H1 (cell line): ENCODE measurements around the gene COX6A2. TPM values are rescaled to one million over a fixed set of nuclear protein-coding genes. Genes with fewer than 3 reads are reported as not detected.

Experiments used
- CTCF ChIA-PET: fragments of 300-600 bp; sonication (Branson Sonifier 250); formaldehyde crosslinking; loops from one replicate; lab custom pipeline; 2021; ENCODE audit not compliant: partially characterized antibody; lab: Charles Lee
- POLR2A ChIA-PET: fragments of 300-600 bp; sonication (Branson Sonifier 250); formaldehyde crosslinking; loops from one replicate; lab custom pipeline; 2021; ENCODE audit warnings: inconsistent platforms; ENCODE audit not compliant: partially characterized antibody; lab: Charles Lee
- DNase-seq, 2 experiments: peaks; one replicate each; pipeline versions ENCODE4 v3.0.0 to v3.0.0-alpha.2; 2010 to 2022; ENCODE audit warnings: low spot score in 2 of 2, low read depth in 1 of 2, mixed read lengths in 1 of 2
- FAIRE-seq: peaks from 2 replicates; lab custom pipeline; 2011; peaks lifted over from hg19 to GRCh38; lab: Jason Lieb, UNC
- H2AFZ ChIP-seq: 2 replicates; pipeline ENCODE4 v1.8.1; 2012; ENCODE audit warnings: low read length, inconsistent platforms
- H2AK5ac ChIP-seq: 2 replicates; pipeline ENCODE4 v1.6.1; 2013; ENCODE audit warnings: low read depth, low read length
- H2BK120ac ChIP-seq: replicated peaks from 2 replicates; pipeline ENCODE3; 2013; ENCODE audit warnings: low read depth, low read length, inconsistent platforms
- H2BK12ac ChIP-seq: 2 replicates; pipeline ENCODE4 v1.6.1; 2013; ENCODE audit warnings: low read depth, low read length
- H2BK15ac ChIP-seq: 2 replicates; pipeline ENCODE4 v1.6.1; 2013; ENCODE audit warnings: low read length
- H2BK20ac ChIP-seq: 2 replicates; pipeline ENCODE4 v1.6.1; 2013; ENCODE audit warnings: low read length
- H2BK5ac ChIP-seq: 2 replicates; pipeline ENCODE4 v1.6.1; 2013; ENCODE audit warnings: low read depth, low read length
- H3K14ac ChIP-seq: 2 replicates; pipeline ENCODE4 v1.6.1; 2013; ENCODE audit warnings: inconsistent platforms; ENCODE audit not compliant: insufficient read length
- H3K18ac ChIP-seq: 2 replicates; pipeline ENCODE4 v1.6.1; 2013; ENCODE audit warnings: low read length; ENCODE audit errors: extremely low read depth
- H3K23ac ChIP-seq: 2 replicates; pipeline ENCODE4 v1.6.1; 2013; ENCODE audit warnings: inconsistent platforms; ENCODE audit not compliant: insufficient read length
- H3K23me2 ChIP-seq: 2 replicates; pipeline ENCODE4 v1.6.1; 2013; ENCODE audit warnings: low read depth, low read length
- H3K27ac ChIP-seq: 2 replicates; pipeline ENCODE4 v1.6.1; 2011; ENCODE audit warnings: low read depth, low read length, inconsistent platforms
- H3K27me3 ChIP-seq, 4 experiments: replicated peaks in 1 of 4; 1 replicate in 1 of 4; 2 replicates in 3 of 4; pipeline versions ENCODE4 v1.6.1 to v1.8.1; 2011 to 2013; ENCODE audit warnings: low read length in 3 of 4, mild to moderate bottlenecking in 3 of 4, inconsistent platforms in 2 of 4, mixed read lengths in 2 of 4, moderate library complexity in 1 of 4; ENCODE audit not compliant: control insufficient read depth in 3 of 4, insufficient read depth in 3 of 4; ENCODE audit errors: extremely low read depth in 1 of 4
- H3K36me3 ChIP-seq, 4 experiments: 2 replicates each; pipeline versions ENCODE4 v1.6.1 to v1.8.1; 2011 to 2013; ENCODE audit warnings: mild to moderate bottlenecking in 4 of 4, low read length in 3 of 4, moderate library complexity in 2 of 4, control low read depth in 1 of 4, inconsistent platforms in 1 of 4; ENCODE audit not compliant: insufficient read depth in 4 of 4, control insufficient read depth in 2 of 4
- H3K4ac ChIP-seq: replicated peaks from 2 replicates; pipeline ENCODE3; 2013; ENCODE audit warnings: low read length, low read depth, mixed read lengths, inconsistent platforms; ENCODE audit not compliant: insufficient read length
- H3K4me1 ChIP-seq, 4 experiments: replicated peaks in 1 of 4; 1 replicate in 1 of 4; 2 replicates in 3 of 4; pipeline versions ENCODE4 v1.6.1 to v1.8.1; 2011 to 2013; ENCODE audit warnings: low read length in 3 of 4, inconsistent platforms in 2 of 4, mixed read lengths in 1 of 4; ENCODE audit not compliant: insufficient read depth in 4 of 4, control insufficient read depth in 3 of 4
- H3K4me2 ChIP-seq, 2 experiments: 2 replicates each; pipeline versions ENCODE4 v1.6.1 to v1.8.1; 2011 to 2013; ENCODE audit warnings: low read depth in 2 of 2, low read length in 2 of 2, control low read depth in 1 of 2, inconsistent platforms in 1 of 2, mild to moderate bottlenecking in 1 of 2; ENCODE audit not compliant: insufficient read depth in 1 of 2
- H3K4me3 ChIP-seq, 4 experiments: fragments of 200-600, 300-600 bp in 1 of 4; sonication (generic), shearing (Covaris generic), sonication (Bioruptor Twin) in 1 of 4; 2 replicates each; pipeline versions ENCODE4 v1.5.1 to v1.8.1; 2011 to 2016; ENCODE audit warnings: low read length in 4 of 4, low read depth in 3 of 4, control low read depth in 2 of 4, inconsistent platforms in 2 of 4, mild to moderate bottlenecking in 2 of 4, mixed read lengths in 1 of 4, moderate library complexity in 1 of 4; ENCODE audit not compliant: insufficient read depth in 2 of 4; ENCODE audit errors: extremely low read depth in 1 of 4
- H3K56ac ChIP-seq: replicated peaks from 2 replicates; pipeline ENCODE3; 2013; ENCODE audit warnings: low read depth, mild to moderate bottlenecking, mixed read lengths, low read length, inconsistent platforms; ENCODE audit not compliant: insufficient read length
- H3K79me1 ChIP-seq: 2 replicates; pipeline ENCODE4 v1.6.1; 2013; ENCODE audit warnings: low read depth, low read length, control low read depth
- H3K79me2 ChIP-seq, 2 experiments: 2 replicates each; pipeline versions ENCODE4 v1.6.1 to v1.8.1; 2012 to 2013; ENCODE audit warnings: low read length in 2 of 2, mild to moderate bottlenecking in 2 of 2, inconsistent platforms in 1 of 2; ENCODE audit not compliant: insufficient read depth in 2 of 2, control insufficient read depth in 1 of 2
- H3K9ac ChIP-seq, 4 experiments: replicated peaks in 1 of 4; 1 replicate in 1 of 4; 2 replicates in 3 of 4; pipeline versions ENCODE4 v1.6.1 to v1.8.1; 2011 to 2013; ENCODE audit warnings: low read depth in 3 of 4, low read length in 3 of 4, control low read depth in 2 of 4, mild to moderate bottlenecking in 2 of 4, moderate library complexity in 2 of 4, inconsistent platforms in 1 of 4; ENCODE audit errors: extremely low read depth in 1 of 4
- H3K9me3 ChIP-seq, 2 experiments: 2 replicates each; pipeline versions ENCODE4 v1.6.1 to v1.8.1; 2012 to 2013; ENCODE audit warnings: mild to moderate bottlenecking in 2 of 2, moderate library complexity in 2 of 2, control low read depth in 1 of 2, inconsistent platforms in 1 of 2, low read depth in 1 of 2, low read length in 1 of 2, mixed read lengths in 1 of 2; ENCODE audit not compliant: insufficient read depth in 2 of 2
- H4K20me1 ChIP-seq, 2 experiments: replicated peaks in 1 of 2; 2 replicates each; pipeline versions ENCODE3 to v1.8.1; 2011 to 2013; ENCODE audit warnings: inconsistent platforms in 2 of 2, low read length in 2 of 2, mild to moderate bottlenecking in 1 of 2; ENCODE audit not compliant: insufficient read depth in 2 of 2, control insufficient read depth in 1 of 2
- H4K5ac ChIP-seq: 2 replicates; pipeline ENCODE4 v1.6.1; 2013; ENCODE audit warnings: low read length, low read depth, mixed read lengths, inconsistent platforms; ENCODE audit not compliant: insufficient read length
- H4K8ac ChIP-seq: 2 replicates; pipeline ENCODE4 v1.8.0; 2013; ENCODE audit warnings: mild to moderate bottlenecking, moderate library complexity, low read length, inconsistent platforms; ENCODE audit not compliant: insufficient read depth; ENCODE audit errors: extremely low read depth
- H4K91ac ChIP-seq: replicated peaks from 2 replicates; pipeline ENCODE3; 2013; ENCODE audit warnings: low read length, mixed read lengths, inconsistent platforms; ENCODE audit not compliant: insufficient read length
- CBX8 ChIP-seq: fragments of 300-800, 300-1000 bp; sonication (generic); IDR thresholded peaks from 2 replicates; pipeline ENCODE4 v1.7.1; 2016; ENCODE audit warnings: low read depth, low read length, borderline replicate concordance
- E2F6 ChIP-seq: IDR thresholded peaks from 2 replicates; pipeline ENCODE4 v1.6.1; 2012; ENCODE audit warnings: inconsistent platforms
- EGR1 ChIP-seq: IDR thresholded peaks from 2 replicates; pipeline ENCODE4 v1.6.1; 2011; ENCODE audit warnings: low read depth, low read length, borderline replicate concordance
- EP300 ChIP-seq, 2 experiments: IDR thresholded peaks; 1 replicate in 1 of 2; 2 replicates in 1 of 2; pipeline ENCODE4 v1.6.1; 2011 to 2012; ENCODE audit warnings: low read depth in 2 of 2, low read length in 2 of 2, mild to moderate bottlenecking in 2 of 2, borderline replicate concordance in 1 of 2, inconsistent platforms in 1 of 2, moderate library complexity in 1 of 2
- NRF1 ChIP-seq: IDR thresholded peaks from 2 replicates; pipeline ENCODE4 v1.6.1; 2011; ENCODE audit warnings: mild to moderate bottlenecking, low read depth, low read length, improper control_type of control experiment
- PHF8 ChIP-seq: fragments of 200-600 bp; sonication (generic); conservative IDR thresholded peaks from 2 replicates; pipeline ENCODE4 v1.7.1; 2012; ENCODE audit warnings: low read depth, mild to moderate bottlenecking, inconsistent platforms, low read length, moderate library complexity
- POLR2AphosphoS5 ChIP-seq: IDR thresholded peaks from 2 replicates; pipeline ENCODE4 v1.6.1; 2011; ENCODE audit warnings: low read depth, low read length
- RNF2 ChIP-seq: fragments of 200-900, 300-1000 bp; sonication (generic); IDR thresholded peaks from 2 replicates; pipeline ENCODE4 v1.7.1; 2016; ENCODE audit warnings: borderline replicate concordance, low read depth, mild to moderate bottlenecking, antibody characterized with exemption, low read length; ENCODE audit not compliant: poor library complexity, severe bottlenecking; ENCODE audit errors: missing control alignments
- SIX5 ChIP-seq: IDR thresholded peaks from 2 replicates; pipeline ENCODE4 v1.6.1; 2011; ENCODE audit warnings: mild to moderate bottlenecking, low read depth, low read length
- SUZ12 ChIP-seq: fragments of 200-600 bp; sonication (generic); IDR thresholded peaks from 2 replicates; pipeline ENCODE4 v1.6.1; 2012; ENCODE audit warnings: mild to moderate bottlenecking, inconsistent platforms, low read length, moderate library complexity, mixed read lengths
- TAF1 ChIP-seq: IDR thresholded peaks from 2 replicates; pipeline ENCODE4 v1.6.1; 2011; ENCODE audit warnings: mild to moderate bottlenecking, low read depth, low read length
- WGBS, 2 experiments: shearing (Covaris generic) in 1 of 2; methylation state at CpG; one replicate each; pipeline versions ENCODE4 v1.1.6 to v1.1.7; 2013 to 2015; ENCODE audit warnings: low lambda C conversion rate in 2 of 2, mixed read lengths in 2 of 2, inconsistent platforms in 1 of 2, low coverage in 1 of 2, missing lambda C conversion rate in 1 of 2; ENCODE audit not compliant: insufficient replicate concordance in 2 of 2, insufficient coverage in 1 of 2, insufficient read length in 1 of 2; ENCODE audit errors: extremely low coverage in 1 of 2, missing lambda C conversion rate in 1 of 2; 5-methylcytosine and 5-hydroxymethylcytosine counted together
- polyA plus RNA-seq, 7 experiments: library from polyadenylated mRNA; depleted of rRNA in 3 of 7; stranded (reverse) in 5 of 7; unstranded in 2 of 7; fragments of >200 nt in 5 of 7; fragments of 200-250 nt in 2 of 7; gene quantifications; 1 replicate in 5 of 7; 2 replicates in 1 of 7; 4 replicates in 1 of 7; pipeline versions ENCODE4 v1.2.1 to v1.2.3, GENCODE V29; 2011 to 2013; ENCODE audit warnings: missing spikeins in 2 of 7, mixed read lengths in 2 of 7
- total RNA-seq: library from RNA; stranded (reverse); fragmentation: NEBNext Ultra II Directional; extraction: Animal tissue kit (Norgen Biotek cat#: 25700); gene quantifications from 2 replicates; pipeline ENCODE4 v1.2.1, GENCODE V29; 2021
- TF ChIP-seq, protein P1 (sequence below): IDR thresholded peaks from 2 replicates; pipeline ENCODE4 v1.6.1; 2011; ENCODE audit warnings: low read length, improper control_type of control experiment

The COX6A2 gene
- total and polyA plus RNA-seq, 2 of the 8 experiments (the other 6 are each of a cell fraction or from before 2014, with no cell fraction given) = 0.79 TPM; not detected in 1

DNA sequence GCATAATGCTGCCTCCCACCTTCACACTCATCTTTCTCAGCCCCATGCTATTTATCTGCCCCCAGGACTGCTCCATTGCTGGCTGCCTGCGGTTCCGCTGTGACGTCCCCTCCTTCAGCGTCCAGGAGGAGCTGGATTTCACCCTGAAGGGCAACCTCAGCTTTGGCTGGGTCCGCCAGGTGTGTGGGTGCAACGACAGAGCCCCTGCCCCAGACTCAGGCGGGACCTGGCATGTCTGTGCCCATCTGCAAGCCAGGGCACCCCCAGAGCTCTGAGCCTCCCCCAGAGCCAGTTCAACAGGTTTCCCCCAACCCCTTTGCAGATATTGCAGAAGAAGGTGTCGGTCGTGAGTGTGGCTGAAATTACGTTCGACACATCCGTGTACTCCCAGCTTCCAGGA, 48.0 kb downstream of the COX6A2 start:
- Histone ChIP-seq H3K4ac (no peak overlapping the region), H2AFZ (no peak overlapping the region), H3K4me2 (no peak overlapping the region), H3K23ac (no peak overlapping the region), H3K14ac (no peak overlapping the region), H2AK5ac (no peak overlapping the region), H4K5ac (no peak overlapping the region), H3K23me2 (no peaks in the 10 kb centered on the region), H2BK120ac (no peak overlapping the region)
- CTCF ChIA-PET = interaction anchor here (0.9 to 2.0 kb wide), 6 partner anchors 11 to 189 kb away, joined by 3 to 4 read pairs (median 3); no protein-coding TSS in a partner anchor
- TF ChIP-seq EGR1 = no peak
- no peak for TF ChIP-seq PHF8
- TF ChIP-seq, protein P1, sequence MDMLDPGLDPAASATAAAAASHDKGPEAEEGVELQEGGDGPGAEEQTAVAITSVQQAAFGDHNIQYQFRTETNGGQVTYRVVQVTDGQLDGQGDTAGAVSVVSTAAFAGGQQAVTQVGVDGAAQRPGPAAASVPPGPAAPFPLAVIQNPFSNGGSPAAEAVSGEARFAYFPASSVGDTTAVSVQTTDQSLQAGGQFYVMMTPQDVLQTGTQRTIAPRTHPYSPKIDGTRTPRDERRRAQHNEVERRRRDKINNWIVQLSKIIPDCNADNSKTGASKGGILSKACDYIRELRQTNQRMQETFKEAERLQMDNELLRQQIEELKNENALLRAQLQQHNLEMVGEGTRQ = no peak
- TF ChIP-seq NRF1 = no peak
- TF ChIP-seq E2F6 = no peak
- no peak for TF ChIP-seq RNF2
- no peak for TF ChIP-seq POLR2AphosphoS5
- no peak for TF ChIP-seq CBX8
- TF ChIP-seq SUZ12 = no peak
- TF ChIP-seq SIX5 = no peak
- TF ChIP-seq EP300 (IDR thresholded peaks at IDR 0.05; ENCODE audit: borderline replicate concordance in 1 of 2, low read depth in 2 of 2, low read length in 2 of 2) = no peak
- TF ChIP-seq TAF1 = no peak
- TF ChIP-seq, all 59 proteins: peak for 0
- no peaks in the 10 kb centered on the region for H3K79me2 ChIP-seq
- no peak overlapping the region for H3K9ac ChIP-seq
- peaks cover 0 to 1% (median 0%) of the 10 kb centered on the region in 4 experiments; a peak in 2 of 7 replicates for H3K4me1 ChIP-seq
- no peaks in the 10 kb centered on the region for H3K36me3 ChIP-seq
- no peak overlapping the region for H3K27ac ChIP-seq
- peaks cover 0 to 2% of the 10 kb centered on the region in 2 experiments for H4K20me1 ChIP-seq
- no peak for FAIRE-seq
- H3K4me3 ChIP-seq = no peak overlapping the region
- no peaks in the 10 kb centered on the region for H3K27me3 ChIP-seq
- H2BK12ac ChIP-seq = no peak overlapping the region
- no peaks in the 10 kb centered on the region for H3K79me1 ChIP-seq
- H3K18ac ChIP-seq = no peak overlapping the region
- no peak overlapping the region for H2BK5ac ChIP-seq
- no peak overlapping the region for H2BK20ac ChIP-seq
- no peak for DNase-seq
- no peak overlapping the region for H3K56ac ChIP-seq
- POLR2A ChIA-PET = interaction anchor here (1.3 to 1.6 kb wide), 2 partner anchors 164 to 200 kb away, joined by 3 to 4 read pairs; partner anchors contain the start of gene PYDC1
- H4K8ac ChIP-seq = no peak overlapping the region
- WGBS, 2 experiments = 88% methylated on average over 12 of the region's 12 CpGs; no CpG with 5 or more reads in 1 of the 2 experiments
- no peak overlapping the region for H2BK15ac ChIP-seq
- H4K91ac ChIP-seq = no peak overlapping the region
- H3K9me3 ChIP-seq = no peaks in the 10 kb centered on the region
